Subcutaneous adipose tissue (tissue), 4 donors: Measurements from ENCODE around the gene CUTA. TPM values are rescaled to one million over a fixed set of nuclear protein-coding genes. Genes with fewer than 3 reads are reported as not detected.

Source experiments
- CTCF ChIP-seq: fragments of 450-650 bp; IDR thresholded peaks from one replicate; pipeline ENCODE4 v1.5.1; 2016; ENCODE audit warnings: low read depth, mild to moderate bottlenecking, control low read depth, antibody characterized with exemption, moderate library complexity
- total RNA-seq, 4 donors: library from RNA; depleted of rRNA; stranded (reverse); fragments of >200 nt; gene quantifications; one replicate each; pipeline ENCODE4 v1.1.0, GENCODE V29; 2016

The CUTA gene
- total RNA-seq, 4 donors from 2014 or later = 66.7 to 92.6 (median 79.6) TPM

GRCh38 chr6:33430991-33431879 is 13.3 kb upstream of the CUTA start:
- no peak for TF ChIP-seq CTCF

GRCh38 chr6:33430334-33430733 is 12.4 kb upstream of the CUTA start:
- TF ChIP-seq CTCF = no peak

GRCh38 chr6:33429750-33430052 is 11.8 kb upstream of the CUTA start:
- no peak for TF ChIP-seq CTCF

GRCh38 chr6:33428966-33429749 is 11.3 kb upstream of the CUTA start:
- TF ChIP-seq CTCF = no peak

- no peak for TF ChIP-seq CTCF
Measured at GRCh38 chr6:33428224-33428965, 10.5 kb upstream of the CUTA start.

GRCh38 chr6:33427585-33428223 is 9.8 kb upstream of the CUTA start:
- no peak for TF ChIP-seq CTCF
